Activated CD4-positive, CD25-positive, alpha-beta regulatory T cell treated with anti-CD3 and anti-CD28 coated beads, Interleukin-2, amount 50 U/mL, for 24 hours (primary cell): Measurements from ENCODE around the gene C10orf71.

ENCODE experiments used
- ATAC-seq, 2 donors: fragments of 150-1000 bp; cut with Tn5 transposase; one replicate each; pipeline ENCODE4 v1.10.0; 2021; ENCODE audit warnings: mild to moderate bottlenecking in 1 of 2, moderate library complexity in 1 of 2

Gene C10orf71

GRCh38 chr10:49321021-49321420 lies 22.1 kb downstream of the C10orf71 start:
- ATAC-seq: no peak

GRCh38 chr10:49322371-49323170 lies 23.6 kb downstream of the C10orf71 start:
- ATAC-seq: no peak

- ATAC-seq: no peak
Measured at GRCh38 chr10:49323171-49323895, 24.4 kb downstream of the C10orf71 start.

- ATAC-seq: no peak
Measured at GRCh38 chr10:49323896-49324270, 24.9 kb downstream of the C10orf71 start.

GRCh38 chr10:49324711-49325110 lies 25.7 kb downstream of the C10orf71 start:
- ATAC-seq: no peak

GRCh38 chr10:49325131-49325915 lies 26.4 kb downstream of the C10orf71 start:
- no peak for ATAC-seq

- ATAC-seq: no peak
Measured at GRCh38 chr10:49325916-49326783, 27.2 kb downstream of the C10orf71 start.

- no peak for ATAC-seq
Measured at GRCh38 chr10:49327036-49327813, 28.3 kb downstream of the C10orf71 start.

GRCh38 chr10:49328401-49329145 lies 29.6 kb downstream of the C10orf71 start:
- no peak for ATAC-seq

GRCh38 chr10:49329146-49329505 lies 30.2 kb downstream of the C10orf71 start:
- ATAC-seq: no peak

- no peak for ATAC-seq
Measured at GRCh38 chr10:49330127-49330665, 31.2 kb downstream of the C10orf71 start.

- ATAC-seq: no peak
Measured at GRCh38 chr10:49331431-49331830, 32.5 kb downstream of the C10orf71 start.

- ATAC-seq: no peak
Measured at GRCh38 chr10:49332333-49332732, 33.4 kb downstream of the C10orf71 start.

GRCh38 chr10:49332768-49333167 lies 33.8 kb downstream of the C10orf71 start:
- ATAC-seq: no peak

GRCh38 chr10:49333192-49333591 lies 34.2 kb downstream of the C10orf71 start:
- ATAC-seq: no peak

GRCh38 chr10:49334964-49335363 lies 36.0 kb downstream of the C10orf71 start:
- ATAC-seq: no peak

GRCh38 chr10:49335364-49335972 lies 36.5 kb downstream of the C10orf71 start:
- no peak for ATAC-seq

GRCh38 chr10:49338604-49339003 lies 39.6 kb downstream of the C10orf71 start:
- ATAC-seq: no peak

GRCh38 chr10:49344840-49345239 lies 45.9 kb downstream of the C10orf71 start:
- ATAC-seq: no peak

GRCh38 chr10:49347342-49347741 lies 48.4 kb downstream of the C10orf71 start:
- ATAC-seq: no peak
